Mesodermal cell (in vitro differentiated cells): Measurements from ENCODE around the gene SDR39U1. TPM values are rescaled to one million over a fixed set of nuclear protein-coding genes. Genes with fewer than 3 reads are reported as not detected.
A peak's percentile ranks its signal among the peaks of the same experiment; 100 is the strongest.
"Not testable (repeated sequence)": the region's sequence is repeated elsewhere in the genome, so short reads cannot be mapped to it uniquely, and the experiment has no call there.

ENCODE experiments used
- H3K27ac ChIP-seq: 2 replicates; pipeline ENCODE4 v1.7.0; 2013; ENCODE audit warnings: mild to moderate bottlenecking, low read depth, low read length, moderate library complexity; ENCODE audit not compliant: severe bottlenecking
- H3K36me3 ChIP-seq: 2 replicates; pipeline ENCODE4 v1.7.1; 2013; ENCODE audit warnings: mild to moderate bottlenecking, low read length, moderate library complexity; ENCODE audit not compliant: control insufficient read depth, insufficient read depth
- H3K4me1 ChIP-seq: one replicate; pipeline ENCODE4 v1.7.1; 2013; ENCODE audit warnings: mild to moderate bottlenecking, low read length; ENCODE audit not compliant: insufficient read depth, control insufficient read depth, poor library complexity, severe bottlenecking
- H3K4me3 ChIP-seq: 2 replicates; pipeline ENCODE4 v1.7.0; 2013; ENCODE audit warnings: low read length, control low read depth, mild to moderate bottlenecking; ENCODE audit not compliant: insufficient read depth, poor library complexity, severe bottlenecking; ENCODE audit errors: extremely low read depth
- H3K9me3 ChIP-seq: 2 replicates; pipeline ENCODE4 v1.7.1; 2013; ENCODE audit warnings: mild to moderate bottlenecking, low read length, moderate library complexity; ENCODE audit not compliant: control insufficient read depth
- WGBS, 2 experiments: methylation state at CpG; one replicate each; pipeline ENCODE4 v1.1.5; 2013; ENCODE audit warnings: missing lambda C conversion rate in 2 of 2; ENCODE audit not compliant: insufficient coverage in 2 of 2; 5-methylcytosine and 5-hydroxymethylcytosine counted together
- polyA plus RNA-seq, 2 experiments: library from polyadenylated mRNA; stranded (reverse); fragments of 50-300 nt; gene quantifications; one replicate each; pipeline ENCODE4 v1.2.3, GENCODE V29; 2013

Gene SDR39U1, protein sequence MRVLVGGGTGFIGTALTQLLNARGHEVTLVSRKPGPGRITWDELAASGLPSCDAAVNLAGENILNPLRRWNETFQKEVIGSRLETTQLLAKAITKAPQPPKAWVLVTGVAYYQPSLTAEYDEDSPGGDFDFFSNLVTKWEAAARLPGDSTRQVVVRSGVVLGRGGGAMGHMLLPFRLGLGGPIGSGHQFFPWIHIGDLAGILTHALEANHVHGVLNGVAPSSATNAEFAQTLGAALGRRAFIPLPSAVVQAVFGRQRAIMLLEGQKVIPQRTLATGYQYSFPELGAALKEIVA
- 45.9 TPM for polyA plus RNA-seq (2013, experiment 1 of 2)
- 34.4 TPM for polyA plus RNA-seq (2013, experiment 2 of 2)

DNA sequence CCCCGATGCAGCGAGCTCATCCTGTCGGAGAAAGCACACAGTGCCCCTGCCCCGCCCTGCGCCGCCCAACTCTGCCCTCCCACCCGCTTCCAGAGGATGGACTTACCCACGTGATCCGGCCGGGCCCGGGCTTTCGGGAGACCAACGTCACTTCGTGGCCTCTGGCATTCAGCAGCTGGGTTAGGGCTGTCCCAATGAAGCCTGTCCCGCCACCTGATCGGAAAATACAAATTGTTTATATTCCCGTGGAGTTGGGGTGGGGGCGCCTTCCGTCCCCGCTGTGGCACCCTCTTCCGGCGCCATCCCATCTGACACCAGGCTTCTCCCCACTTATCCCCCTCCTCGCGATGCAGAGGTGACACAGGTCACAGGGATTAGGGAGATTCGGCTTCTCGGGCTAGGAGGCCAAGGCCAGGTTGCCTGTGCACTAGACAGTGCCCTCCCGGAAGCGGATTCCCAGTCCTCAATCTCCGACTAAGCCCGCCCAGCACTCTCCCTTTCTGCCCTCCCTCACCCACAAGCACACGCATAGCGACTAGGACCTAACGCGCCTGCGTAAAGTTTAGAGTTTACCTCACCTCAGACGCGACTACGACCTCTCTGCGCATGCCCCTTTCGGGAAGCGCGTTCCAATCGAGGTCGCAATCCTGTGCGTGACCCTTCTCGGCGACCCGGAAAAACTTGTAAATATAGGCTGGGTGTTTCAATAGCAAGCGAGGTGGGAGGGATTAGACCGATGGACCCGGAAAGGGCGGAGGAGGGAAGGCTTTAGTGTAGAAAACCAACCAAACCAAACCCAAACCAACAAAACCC is at the start of gene SDR39U1:
Gene SDR39U1 (minus strand): TSS at position 537 of the 813 bp plus-strand sequence. CDS start 7 bp downstream, at position 530.
- 0% methylated on average over 30 to 33 of the region's 52 CpGs for WGBS, 2 experiments
- H3K36me3 ChIP-seq: peaks cover 42% of the 10 kb centered on the region

DNA sequence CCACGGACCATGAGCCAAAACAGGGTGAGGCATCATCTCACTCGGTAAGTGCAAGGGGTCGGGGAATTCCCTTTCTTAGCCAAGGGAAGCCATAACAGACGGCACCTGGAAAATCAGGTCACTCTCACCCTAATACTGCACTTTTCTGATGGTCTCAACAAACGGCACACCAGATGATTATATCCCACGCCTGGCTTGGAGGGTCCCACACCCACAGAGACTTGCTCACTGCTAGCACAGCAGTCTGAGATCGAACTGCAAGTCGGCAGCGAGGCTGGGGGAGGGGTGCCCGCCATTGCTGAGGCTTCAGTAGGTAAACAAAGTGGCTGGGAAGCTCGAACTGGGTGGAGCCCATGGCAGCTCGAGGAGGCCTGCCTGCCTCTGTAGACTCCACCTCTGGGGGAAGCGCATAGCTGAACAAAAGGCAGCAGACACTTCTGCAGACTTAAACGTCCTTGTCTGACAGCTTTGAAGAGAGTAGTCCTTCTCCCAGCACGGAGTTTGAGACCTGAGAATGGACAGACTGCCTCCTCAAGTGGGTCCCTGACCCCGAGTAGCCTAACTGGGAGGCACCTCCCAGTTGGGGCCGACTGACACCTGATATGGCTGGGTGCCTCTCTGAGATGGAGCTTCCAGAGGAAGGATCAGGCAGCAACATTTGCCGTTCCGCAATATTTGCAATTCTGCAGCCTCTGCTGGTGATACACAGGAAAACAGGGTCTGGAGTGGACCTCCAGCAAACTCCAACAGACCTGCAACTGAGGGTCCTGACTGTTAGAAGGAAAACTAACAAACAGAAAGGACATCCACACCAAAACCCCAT is 49.2 kb upstream of the SDR39U1 start:
- not testable (repeated sequence) for H3K36me3 ChIP-seq, H3K27ac ChIP-seq, H3K4me3 ChIP-seq, H3K9me3 ChIP-seq, H3K4me1 ChIP-seq
- WGBS, 2 experiments: 73 to 78% methylated on average over 17 to 18 of the region's 19 CpGs

More for the DNA sequence above, at the start of gene SDR39U1:
- H3K4me1 ChIP-seq: peaks cover 14% of the 10 kb centered on the region
- peak within 1 kb of the TSS; percentile 75 for H3K4me3 ChIP-seq
- no peaks in the 10 kb centered on the region for H3K9me3 ChIP-seq
- peak within 1 kb of the TSS; percentile 99 for H3K27ac ChIP-seq

DNA sequence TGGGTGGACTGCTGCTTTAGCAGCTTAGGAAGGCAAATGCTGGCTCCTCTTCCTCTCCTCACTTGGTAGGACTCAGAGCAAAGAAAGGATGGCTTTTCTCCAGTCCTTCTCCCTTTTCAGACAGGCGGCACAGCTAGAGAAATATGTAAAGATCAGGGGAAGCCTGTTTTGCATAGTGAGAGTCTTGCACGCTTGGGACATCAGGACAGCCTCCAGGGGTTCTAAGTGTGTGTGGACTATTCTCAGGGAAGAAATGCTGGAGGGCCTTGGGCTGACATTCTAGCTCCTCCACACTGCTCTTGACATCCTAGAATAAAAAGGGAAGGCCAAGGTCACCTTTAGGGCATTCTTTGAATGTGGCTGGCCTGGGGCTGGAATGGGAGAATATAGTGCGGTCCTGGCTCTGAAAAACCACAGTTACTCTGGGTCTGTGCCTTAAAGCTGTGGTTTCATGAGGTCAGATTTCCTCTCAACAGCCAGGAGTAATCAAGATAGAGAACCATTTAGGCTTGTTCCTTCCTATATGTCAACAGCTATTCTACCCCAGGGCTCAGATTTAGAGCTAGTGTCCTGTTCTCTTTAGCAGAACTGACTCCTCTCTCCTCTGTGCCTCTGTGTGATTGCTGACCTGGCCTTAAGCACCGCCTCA is 41.2 kb upstream of the SDR39U1 start:
- Histone ChIP-seq H3K9me3 (no peaks in the 10 kb centered on the region), H3K36me3 (no peaks in the 10 kb centered on the region), H3K27ac (no peak overlapping the region), H3K4me1 (no peaks in the 10 kb centered on the region), H3K4me3 (no peak overlapping the region)
- WGBS, 2 experiments: 50 to 91% methylated on average over 1 to 2 of the region's 4 CpGs

DNA sequence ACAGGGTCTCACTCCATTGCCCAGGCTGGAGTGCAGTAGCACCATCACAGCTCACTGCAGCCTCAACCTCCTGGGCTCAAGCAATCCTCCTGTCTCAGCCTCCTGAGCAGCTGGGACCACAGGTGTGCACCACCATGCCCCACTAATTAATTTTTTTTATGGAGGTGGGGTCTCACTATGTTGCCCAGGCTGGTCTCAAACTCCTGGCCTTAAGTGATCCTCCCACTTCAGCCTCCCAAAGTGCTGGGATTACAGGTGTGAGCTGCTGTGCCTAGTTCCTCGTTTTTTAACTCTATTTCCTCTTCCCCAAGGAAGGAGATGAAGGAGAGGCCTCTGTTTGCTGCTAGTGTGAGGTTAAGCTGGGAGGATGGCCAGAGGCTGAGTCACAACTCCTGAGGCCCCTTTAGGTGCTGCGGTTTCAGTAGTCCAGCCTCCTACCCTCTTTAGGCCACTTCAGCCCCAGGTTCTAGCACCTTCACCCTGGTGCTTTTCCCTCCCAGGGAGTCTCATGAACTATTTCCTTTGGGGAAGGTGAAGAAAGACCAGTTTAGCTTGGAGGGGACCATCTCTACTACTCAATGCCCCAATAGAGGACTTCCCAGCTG is 40.2 kb upstream of the SDR39U1 start:
- not testable (repeated sequence) for H3K4me3 ChIP-seq, H3K36me3 ChIP-seq, H3K9me3 ChIP-seq, H3K27ac ChIP-seq, H3K4me1 ChIP-seq
- 100% methylated on average over 1 of the region's 2 CpGs; no CpG with 5 or more reads in 1 of the 2 experiments for WGBS, 2 experiments

DNA sequence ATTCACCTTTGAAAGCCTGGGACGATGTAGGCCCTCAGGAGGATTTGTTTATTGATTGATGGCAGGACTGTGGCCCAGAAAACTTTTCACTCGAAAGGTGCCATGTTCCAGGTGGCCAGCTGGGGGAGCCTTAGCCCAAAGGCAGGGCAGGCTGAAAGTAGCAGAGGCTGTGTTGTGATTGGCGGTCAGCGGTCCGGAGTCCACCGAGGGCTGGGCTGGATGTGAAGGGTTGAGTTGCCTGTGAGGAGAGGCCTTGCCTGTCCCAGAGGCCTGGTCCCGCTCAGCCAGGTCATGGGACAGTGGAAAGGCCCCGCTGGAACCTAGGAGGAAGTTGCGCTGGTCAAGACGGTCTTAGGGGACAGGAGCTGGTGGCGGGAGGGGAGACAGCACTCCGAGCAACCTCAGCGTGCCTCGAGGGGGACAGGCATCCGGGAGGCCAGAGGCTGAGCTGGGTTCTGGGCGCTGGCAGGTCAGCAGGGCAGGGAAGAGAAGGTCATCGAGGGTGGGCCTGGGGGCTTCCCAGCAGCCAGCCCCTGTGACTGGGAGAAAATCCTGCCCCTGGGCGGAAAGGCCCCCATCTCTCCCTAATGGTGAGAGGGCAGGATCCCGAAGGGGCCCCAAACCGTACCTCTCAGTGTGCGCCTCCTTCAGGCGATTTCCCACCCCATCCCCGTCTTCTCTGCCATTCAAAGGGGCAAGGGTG is 39.2 kb upstream of the SDR39U1 start:
- no peak overlapping the region for H3K27ac ChIP-seq
- no peaks in the 10 kb centered on the region for H3K9me3 ChIP-seq
- no peaks in the 10 kb centered on the region for H3K36me3 ChIP-seq
- 68 to 77% methylated on average over 15 to 17 of the region's 23 CpGs for WGBS, 2 experiments
- H3K4me3 ChIP-seq: no peak overlapping the region
- H3K4me1 ChIP-seq: no peaks in the 10 kb centered on the region

DNA sequence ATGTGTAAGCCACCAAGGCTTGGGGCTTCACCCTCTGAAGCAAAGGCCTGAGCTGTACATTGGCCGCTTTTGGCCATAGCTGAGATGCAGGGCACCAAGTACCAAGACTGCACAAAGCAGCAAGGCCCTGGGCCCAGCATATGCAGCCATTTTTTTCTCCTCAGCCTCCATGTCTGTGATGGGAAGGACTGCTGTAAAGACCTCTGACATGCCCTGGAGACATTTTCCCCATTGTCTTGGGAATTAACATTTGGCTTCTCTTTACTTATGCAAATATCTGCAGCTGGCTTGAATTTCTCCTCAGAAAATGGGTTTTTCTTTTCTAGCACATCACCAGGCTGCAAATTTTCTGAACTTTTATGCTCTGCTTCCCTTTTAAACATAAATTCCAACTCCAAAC is 37.4 kb upstream of the SDR39U1 start:
- H3K27ac ChIP-seq, H3K9me3 ChIP-seq, H3K4me3 ChIP-seq, H3K4me1 ChIP-seq, H3K36me3 ChIP-seq: not testable (repeated sequence)
- WGBS, 2 experiments: 0% methylated on average over 1 of the region's 1 CpG

DNA sequence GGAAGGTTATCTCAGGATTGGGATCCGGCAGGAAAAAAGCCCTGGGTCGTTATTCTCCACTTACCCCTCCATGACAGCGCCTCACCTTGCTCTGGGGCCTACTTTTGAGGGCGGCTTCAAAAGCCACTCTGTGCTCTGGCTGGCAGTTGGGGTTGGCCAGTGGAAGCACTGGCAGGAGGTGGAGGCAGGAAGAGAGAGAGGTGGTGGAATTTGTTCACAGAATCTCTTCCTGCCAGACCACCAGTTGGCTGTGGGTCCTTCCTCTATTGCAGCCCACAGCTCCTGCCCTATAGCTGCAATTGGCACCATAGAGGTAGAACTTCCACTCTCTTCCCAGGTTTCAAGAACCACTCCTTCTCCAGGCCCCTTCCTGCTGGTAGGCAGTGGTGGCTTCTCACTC is 32.7 kb upstream of the SDR39U1 start:
- Histone ChIP-seq H3K36me3 (peaks cover 3% of the 10 kb centered on the region), H3K4me1 (no peaks in the 10 kb centered on the region), H3K27ac (no peak overlapping the region), H3K9me3 (no peaks in the 10 kb centered on the region), H3K4me3 (no peak overlapping the region)
- WGBS, 2 experiments: 100% methylated on average over 2 of the region's 4 CpGs; no CpG with 5 or more reads in 1 of the 2 experiments

DNA sequence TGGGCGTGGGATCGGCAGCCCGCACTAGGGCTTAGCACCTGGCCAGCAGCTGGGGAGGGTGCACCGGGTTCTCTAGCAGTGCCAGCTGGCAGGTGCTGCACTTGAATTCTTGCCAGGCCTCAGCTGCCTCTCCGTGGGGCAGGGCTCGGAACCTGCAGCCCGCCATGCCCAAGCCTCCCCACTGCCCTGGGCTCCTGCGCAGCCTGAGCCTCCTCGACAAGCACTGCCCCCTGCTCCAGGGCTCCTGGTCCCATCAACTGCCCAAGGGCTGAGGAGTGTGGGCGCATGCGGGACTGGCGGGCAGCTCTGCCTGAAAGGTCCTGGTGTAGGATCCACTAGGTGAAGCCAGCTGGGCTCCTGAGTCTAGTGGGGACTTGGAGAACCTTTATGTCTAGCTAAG is 30.6 kb upstream of the SDR39U1 start:
- H3K9me3 ChIP-seq: no peaks in the 10 kb centered on the region
- H3K27ac ChIP-seq: no peak overlapping the region
- H3K36me3 ChIP-seq: peaks cover 3% of the 10 kb centered on the region
- H3K4me3 ChIP-seq: no peak overlapping the region
- H3K4me1 ChIP-seq: no peaks in the 10 kb centered on the region
- WGBS, 2 experiments: 38 to 60% methylated on average over 5 to 9 of the region's 12 CpGs

DNA sequence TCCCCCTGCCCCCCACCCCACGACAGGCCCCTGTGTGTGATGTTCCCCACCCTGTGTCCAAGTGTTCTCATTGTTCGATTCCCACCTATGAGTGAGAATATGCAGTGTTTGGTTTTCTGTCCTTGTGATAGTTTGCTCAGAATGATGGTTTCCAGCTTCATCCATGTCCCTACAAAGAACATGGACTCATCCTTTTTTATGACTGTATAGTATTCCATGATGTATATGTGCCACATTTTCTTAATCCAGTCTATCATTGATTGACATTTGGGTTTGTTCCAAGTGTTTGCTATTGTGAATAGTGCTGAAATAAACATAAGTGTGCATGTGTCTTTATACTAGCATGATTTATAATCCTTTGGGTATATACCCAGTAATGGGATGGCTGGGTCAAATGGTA is 27.9 kb upstream of the SDR39U1 start:
- not testable (repeated sequence) for H3K36me3 ChIP-seq, H3K4me1 ChIP-seq, H3K4me3 ChIP-seq, H3K9me3 ChIP-seq, H3K27ac ChIP-seq
- WGBS, 2 experiments: no CpG with 5 or more reads among the region's 2 CpGs
